NCI-H774 (cell line): Measurements from ENCODE around the gene PCDHGB5.

ENCODE experiments used
- DNase-seq: peaks from one replicate; lab custom pipeline; 2025; lab: John Stamatoyannopoulos, UW

PCDHGB5 gene

GRCh38 chr5:141441571-141442170 is 43.9 kb downstream of the PCDHGB5 start:
- no peak for DNase-seq
